KMS-11 (cell line): ENCODE results near the gene KPNA6.
"Not testable (repeated sequence)": the region's sequence is repeated elsewhere in the genome, so short reads cannot be mapped to it uniquely, and the experiment has no call there.

ENCODE experiments used
- H2AFZ ChIP-seq: fragments of 200-600 bp; sonication (generic); 2 replicates; pipeline ENCODE4 v1.6.1; 2016; ENCODE audit warnings: antibody characterized with exemption, mixed run types, low read depth
- H3K27ac ChIP-seq: fragments of 200-600 bp; sonication (generic); 2 replicates; pipeline ENCODE4 v1.6.1; 2016; ENCODE audit warnings: mild to moderate bottlenecking, mixed run types
- H3K27me3 ChIP-seq: fragments of 200-600 bp; sonication (generic); 2 replicates; pipeline ENCODE4 v1.6.1; 2017; ENCODE audit warnings: mild to moderate bottlenecking, low read depth, mixed run types, moderate library complexity; ENCODE audit not compliant: insufficient read depth
- H3K36me3 ChIP-seq: fragments of 200-600 bp; sonication (generic); 2 replicates; pipeline ENCODE4 v1.6.1; 2017; ENCODE audit warnings: mild to moderate bottlenecking, mixed run types; ENCODE audit not compliant: insufficient read depth
- H3K4me1 ChIP-seq: fragments of 200-600 bp; sonication (generic); 2 replicates; pipeline ENCODE4 v1.6.1; 2016; ENCODE audit warnings: mild to moderate bottlenecking, low read depth, mixed run types; ENCODE audit not compliant: poor library complexity, severe bottlenecking
- H3K4me2 ChIP-seq: fragments of 200-600 bp; sonication (generic); 2 replicates; pipeline ENCODE4 v1.7.0; 2016; ENCODE audit warnings: mild to moderate bottlenecking, mixed run types
- H3K4me3 ChIP-seq: fragments of 200-600 bp; sonication (generic); IDR thresholded peaks from 2 replicates; pipeline ENCODE4 v1.6.1; 2017; ENCODE audit warnings: low read depth, low read length, mixed read lengths; ENCODE audit not compliant: insufficient read depth
- H3K79me2 ChIP-seq: fragments of 200-600 bp; sonication (generic); 2 replicates; pipeline ENCODE4 v1.6.1; 2016; ENCODE audit warnings: low read depth, mixed run types; ENCODE audit not compliant: insufficient read depth
- H3K9ac ChIP-seq: fragments of 200-600 bp; sonication (generic); 2 replicates; pipeline ENCODE4 v1.6.1; 2016; ENCODE audit warnings: mild to moderate bottlenecking, mixed run types
- H4K20me1 ChIP-seq: fragments of 200-600 bp; sonication (generic); 2 replicates; pipeline ENCODE4 v1.6.1; 2016; ENCODE audit warnings: mild to moderate bottlenecking, mixed run types; ENCODE audit not compliant: insufficient read depth
- CTCF ChIP-seq: fragments of 200-600 bp; sonication (generic); conservative IDR thresholded peaks from 2 replicates; pipeline ENCODE4 v1.6.1; 2017; ENCODE audit warnings: low read depth, mild to moderate bottlenecking, antibody characterized with exemption, low read length, moderate library complexity, mixed read lengths

The KPNA6 gene

GRCh38 chr1:32163405-32163804 lies 55.5 kb downstream of the KPNA6 start:
- Histone ChIP-seq H2AFZ (no peak overlapping the region), H3K4me2 (no peak overlapping the region), H4K20me1 (no peaks in the 10 kb centered on the region), H3K27ac (no peak overlapping the region), H3K79me2 (no peaks in the 10 kb centered on the region), H3K4me3 (no peak overlapping the region), H3K4me1 (peaks cover 9% of the 10 kb centered on the region), H3K9ac (no peak overlapping the region), H3K36me3 (peaks cover 2% of the 10 kb centered on the region; the same call in 1 of the 2 replicates), H3K27me3 (no peaks in the 10 kb centered on the region)
- no peak for TF ChIP-seq CTCF

- not testable (repeated sequence) for H3K27ac ChIP-seq, H3K4me1 ChIP-seq, H2AFZ ChIP-seq, H3K27me3 ChIP-seq, H3K79me2 ChIP-seq, H3K9ac ChIP-seq, H3K4me2 ChIP-seq, H3K4me3 ChIP-seq, H4K20me1 ChIP-seq, H3K36me3 ChIP-seq
Measured at GRCh38 chr1:32165633-32166032, 57.8 kb downstream of the KPNA6 start.

- no peak overlapping the region for H3K4me2 ChIP-seq
- H3K27ac ChIP-seq = no peak overlapping the region
- H3K9ac ChIP-seq = no peak overlapping the region
- TF ChIP-seq CTCF = no peak
- no peaks in the 10 kb centered on the region for H3K27me3 ChIP-seq
- H3K79me2 ChIP-seq = no peaks in the 10 kb centered on the region
- no peaks in the 10 kb centered on the region for H4K20me1 ChIP-seq
- peaks cover 7% of the 10 kb centered on the region; the same call in 1 of the 2 replicates for H3K36me3 ChIP-seq
- H3K4me3 ChIP-seq = no peak overlapping the region
- H3K4me1 ChIP-seq = no peaks in the 10 kb centered on the region
- no peak overlapping the region for H2AFZ ChIP-seq
Measured at GRCh38 chr1:32170991-32171390, 63.1 kb downstream of the KPNA6 start.

- H3K79me2 ChIP-seq = no peaks in the 10 kb centered on the region
- peaks cover 11% of the 10 kb centered on the region for H3K4me1 ChIP-seq
- no peak overlapping the region for H3K4me2 ChIP-seq
- no peak overlapping the region for H2AFZ ChIP-seq
- H3K4me3 ChIP-seq = no peak overlapping the region
- no peak overlapping the region for H3K27ac ChIP-seq
- no peak overlapping the region for H3K9ac ChIP-seq
- H4K20me1 ChIP-seq = no peaks in the 10 kb centered on the region
- peaks cover 7% of the 10 kb centered on the region; the same call in 1 of the 2 replicates for H3K36me3 ChIP-seq
- no peaks in the 10 kb centered on the region for H3K27me3 ChIP-seq
- no peak for TF ChIP-seq CTCF
Measured at GRCh38 chr1:32172621-32173245, 64.9 kb downstream of the KPNA6 start.
